ENCODE data around the gene BCAR3.

BCAR3 gene

GRCh38 chr1:93549131-93549530 lies 132.5 kb downstream of the BCAR3 start:
- DNase-seq (ENCODE audit: low spot score): no peak

DNA sequence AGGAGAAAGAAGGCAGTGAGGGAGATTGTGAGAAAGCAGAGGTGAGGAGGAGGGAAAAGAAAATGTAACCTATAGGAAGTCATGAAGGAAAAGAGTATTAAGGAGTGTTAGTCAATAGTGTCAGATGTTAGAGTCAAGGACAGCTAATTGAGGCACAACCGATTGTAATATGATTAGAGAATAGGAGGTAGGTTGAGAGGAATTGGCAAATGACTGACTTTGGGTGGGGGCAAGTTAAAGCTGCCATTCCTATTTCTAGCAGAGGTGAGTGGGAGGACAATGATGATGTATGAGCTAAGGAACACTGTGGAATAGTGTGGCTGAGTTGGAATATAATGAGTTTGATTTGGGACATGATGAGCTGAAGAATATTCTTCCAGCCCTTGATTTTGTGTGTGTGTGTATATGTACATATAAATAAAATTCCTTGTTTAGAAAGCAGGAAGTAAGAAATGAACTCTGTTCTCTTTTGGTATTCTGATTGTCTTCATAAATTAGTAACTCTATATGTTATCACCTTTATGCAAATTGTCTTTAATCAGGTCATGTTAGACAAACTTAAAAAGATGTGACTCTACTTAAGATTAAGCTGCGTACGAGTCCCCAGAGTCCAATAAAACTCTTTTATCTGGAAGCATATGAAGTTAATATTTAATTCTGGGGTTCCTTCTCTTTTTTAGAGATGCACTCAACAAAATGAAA lies 135.3 kb downstream of the BCAR3 start:
- no peak for DNase-seq (ENCODE audit: low spot score)

DNA sequence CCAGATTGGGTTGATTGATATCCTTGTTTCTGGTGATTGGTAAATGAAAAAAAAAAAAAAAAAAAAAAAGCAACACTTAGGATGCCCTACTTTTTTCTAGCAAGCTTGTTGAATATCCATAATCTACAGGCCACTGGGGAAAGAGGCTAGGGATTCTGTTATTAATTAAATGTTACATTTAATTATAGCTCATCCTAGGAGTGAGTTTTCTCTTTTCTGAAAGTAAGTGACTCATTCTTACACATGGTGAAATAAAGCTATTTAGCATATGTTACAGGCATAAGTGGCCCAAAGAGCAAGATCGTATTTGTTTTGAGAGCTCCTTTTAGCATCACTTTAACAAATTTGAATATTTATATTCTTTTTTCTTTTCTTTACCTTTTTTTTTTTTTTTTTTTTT lies 139.2 kb downstream of the BCAR3 start:
- no peak for DNase-seq (ENCODE audit: low spot score)

DNA sequence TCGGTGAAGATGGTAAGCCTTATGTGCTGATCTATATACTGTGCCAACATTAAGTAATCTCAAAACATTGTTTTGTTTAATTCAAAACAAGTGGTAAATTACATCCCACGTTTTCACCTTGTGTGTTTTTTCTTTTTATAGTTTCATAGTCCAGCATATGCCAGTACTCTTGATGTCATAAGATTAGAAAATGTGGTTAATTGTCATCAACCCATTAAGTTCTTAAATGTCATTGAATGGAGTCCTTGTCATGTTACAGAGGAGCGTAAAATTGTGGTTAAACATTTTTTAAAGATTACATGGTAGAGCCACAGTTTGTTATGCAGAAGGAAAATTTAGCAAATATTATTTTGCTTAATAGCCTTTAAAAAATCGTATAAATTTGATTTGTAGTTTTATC lies 140.6 kb downstream of the BCAR3 start:
- no peak for DNase-seq (ENCODE audit: low spot score)

GRCh38 chr1:93537924-93538323 lies 143.7 kb downstream of the BCAR3 start:
- no peak for DNase-seq (ENCODE audit: low spot score)

DNA sequence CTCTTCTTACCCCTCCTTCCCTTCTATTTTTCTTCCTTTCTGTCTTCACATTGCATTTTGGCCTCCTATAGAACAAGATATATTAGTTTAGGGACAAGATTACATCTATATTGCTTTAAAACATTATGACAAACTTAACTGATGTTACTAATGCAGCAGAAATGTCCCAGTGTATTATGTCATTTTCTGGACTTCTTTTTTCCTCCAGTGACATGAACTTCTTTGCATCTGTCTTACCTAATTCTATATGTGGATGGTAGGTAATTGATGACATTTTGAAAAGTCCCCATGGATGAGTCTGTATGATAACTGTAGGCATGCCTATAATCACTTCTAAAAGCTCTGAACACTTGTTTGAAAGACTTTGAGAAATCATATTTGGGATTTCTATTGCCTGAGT lies 144.2 kb downstream of the BCAR3 start:
- no peak for DNase-seq (ENCODE audit: low spot score)

GRCh38 chr1:93533677-93534076 lies 148.0 kb downstream of the BCAR3 start:
- DNase-seq (ENCODE audit: low spot score): no peak

DNA sequence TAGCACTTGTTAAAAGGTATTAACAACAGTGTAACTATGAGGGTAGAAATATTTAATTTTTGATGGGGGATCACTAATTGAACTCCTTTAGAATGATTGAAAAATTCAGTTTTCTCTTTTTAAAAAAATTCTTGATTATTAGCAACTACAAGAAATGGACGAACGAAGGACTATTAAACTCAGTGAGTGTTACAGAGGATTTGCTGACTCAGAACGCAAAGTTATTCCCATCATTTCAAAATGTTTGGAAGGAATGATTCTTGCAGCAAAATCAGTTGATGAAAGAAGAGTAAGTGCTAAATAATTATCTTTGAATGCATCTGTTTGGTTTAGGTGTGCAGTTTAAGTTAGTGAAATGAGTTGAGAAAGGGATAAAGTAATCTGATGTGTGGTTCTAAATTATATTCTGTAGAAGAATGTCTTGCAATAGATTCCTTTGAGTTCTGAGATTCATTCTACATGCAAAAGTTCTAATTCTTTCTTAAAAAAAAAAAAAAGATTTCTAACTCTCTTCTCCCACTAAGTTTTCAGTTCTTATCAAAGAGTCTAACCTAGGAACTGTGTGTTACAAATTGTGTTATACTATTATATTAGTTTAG lies 148.8 kb downstream of the BCAR3 start:
- DNase-seq (ENCODE audit: low spot score): no peak

GRCh38 chr1:93531193-93531592 lies 150.4 kb downstream of the BCAR3 start:
- DNase-seq (ENCODE audit: low spot score): no peak

- no peak for DNase-seq (ENCODE audit: low spot score)
Measured at GRCh38 chr1:93528412-93528811, 153.2 kb downstream of the BCAR3 start.

- DNase-seq (ENCODE audit: low spot score): no peak
Measured at GRCh38 chr1:93526431-93526830, 155.2 kb downstream of the BCAR3 start.

- no peak for DNase-seq (ENCODE audit: low spot score)
Measured at GRCh38 chr1:93525431-93525830, 156.2 kb downstream of the BCAR3 start.

DNA sequence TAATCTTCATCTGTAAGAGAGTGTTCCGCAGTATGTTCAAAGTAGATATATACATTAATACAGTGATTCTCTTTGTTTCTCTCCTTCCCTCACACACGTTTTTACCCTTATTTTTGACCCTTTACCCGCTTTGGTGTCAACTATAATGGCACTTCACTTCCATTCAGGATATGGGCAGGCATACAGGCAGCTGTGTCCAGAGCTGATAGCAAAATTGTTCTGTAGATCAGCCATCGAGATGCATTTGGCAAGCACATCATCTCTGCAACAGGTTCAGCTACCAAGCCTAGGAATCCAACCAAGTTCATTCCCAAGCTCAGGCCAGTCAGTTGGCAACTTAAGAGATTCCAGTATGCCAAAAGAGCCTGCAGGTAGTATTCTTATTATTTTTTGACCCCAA lies 158.9 kb downstream of the BCAR3 start:
- no peak for DNase-seq (ENCODE audit: low spot score)

GRCh38 chr1:93521618-93522017 lies 160.0 kb downstream of the BCAR3 start:
- no peak for DNase-seq (ENCODE audit: low spot score)

- DNase-seq (ENCODE audit: low spot score): no peak
Measured at GRCh38 chr1:93519199-93519829, 162.3 kb downstream of the BCAR3 start.

- DNase-seq (ENCODE audit: low spot score): no peak
Measured at GRCh38 chr1:93518516-93518915, 163.1 kb downstream of the BCAR3 start.

- no peak for DNase-seq (ENCODE audit: low spot score)
Measured at GRCh38 chr1:93516164-93516563, 165.5 kb downstream of the BCAR3 start.

Data from AG20443 (cell line).